GM23338 (cell line): Measurements from ENCODE around the gene H2AZ2. TPM values are rescaled to one million over a fixed set of nuclear protein-coding genes. Genes with fewer than 3 reads are reported as not detected.

Source experiments
- ATAC-seq: fragments of 200-7000 bp; cut with Tn5 transposase; 3 replicates; pipeline ENCODE4 v1.9.1; 2020
- DNase-seq: peaks from one replicate; pipeline ENCODE4 v3.0.0-alpha.2; 2015; ENCODE audit warnings: low spot score
- H2AFZ ChIP-seq: fragments of 200-600 bp; sonication (generic); 2 replicates; pipeline ENCODE4 v1.8.0; 2016; ENCODE audit warnings: antibody characterized with exemption, mild to moderate bottlenecking, moderate library complexity
- H3F3A ChIP-seq: fragments of 200-600 bp; sonication (generic); replicated peaks from 2 replicates; pipeline ENCODE4 v1.8.0; 2017; ENCODE audit warnings: antibody characterized with exemption, mixed run types, low read depth
- H3K27ac ChIP-seq: fragments of 200-600 bp; sonication (generic); 2 replicates; pipeline ENCODE4 v1.6.1; 2016; ENCODE audit warnings: low read depth
- H3K27me3 ChIP-seq: fragments of 200-600 bp; sonication (generic); 2 replicates; pipeline ENCODE4 v1.8.0; 2016; ENCODE audit warnings: mild to moderate bottlenecking, mixed run types, moderate library complexity; ENCODE audit not compliant: insufficient read depth
- H3K36me3 ChIP-seq: fragments of 200-600 bp; sonication (generic); 2 replicates; pipeline ENCODE4 v1.8.0; 2016; ENCODE audit warnings: mild to moderate bottlenecking; ENCODE audit not compliant: insufficient read depth
- H3K4me1 ChIP-seq: fragments of 200-600 bp; sonication (generic); 2 replicates; pipeline ENCODE4 v1.8.0; 2016; ENCODE audit warnings: mild to moderate bottlenecking, moderate library complexity; ENCODE audit not compliant: insufficient read depth
- H3K4me2 ChIP-seq: fragments of 200-600 bp; sonication (generic); 2 replicates; pipeline ENCODE4 v1.7.1; 2017; ENCODE audit warnings: mixed run types
- H3K4me3 ChIP-seq: fragments of 200-600 bp; sonication (generic); 2 replicates; pipeline ENCODE4 v1.6.1; 2016; ENCODE audit warnings: mixed run types
- H3K79me2 ChIP-seq: fragments of 200-600 bp; sonication (generic); replicated peaks from 2 replicates; pipeline ENCODE4 v1.8.0; 2017; ENCODE audit warnings: mild to moderate bottlenecking; ENCODE audit not compliant: insufficient read depth
- H3K9me2 ChIP-seq: fragments of 200-600 bp; sonication (generic); 2 replicates; pipeline ENCODE4 v1.8.0; 2017; ENCODE audit not compliant: insufficient read depth
- H4K20me1 ChIP-seq: fragments of 200-600 bp; sonication (generic); replicated peaks from 2 replicates; pipeline ENCODE4 v1.8.0; 2017; ENCODE audit warnings: mild to moderate bottlenecking; ENCODE audit not compliant: insufficient read depth
- H3K27ac Mint-ChIP-seq: 2 replicates; pipeline ENCODE4 v1.8.0; 2020; ENCODE audit warnings: inconsistent platforms, mild to moderate bottlenecking, moderate library complexity, mixed read lengths
- H3K27me3 Mint-ChIP-seq: 3 replicates; pipeline ENCODE4 v1.8.0; 2022; ENCODE audit warnings: low read depth, mild to moderate bottlenecking, moderate library complexity, mixed read lengths, inconsistent platforms; ENCODE audit not compliant: insufficient read depth, poor library complexity
- H3K36me3 Mint-ChIP-seq: 3 replicates; pipeline ENCODE4 v1.8.0; 2021; ENCODE audit warnings: low read depth, mild to moderate bottlenecking, inconsistent platforms, moderate library complexity, mixed read lengths
- H3K4me1 Mint-ChIP-seq: 3 replicates; pipeline ENCODE4 v1.8.0; 2020; ENCODE audit warnings: mild to moderate bottlenecking, inconsistent platforms, mixed read lengths
- H3K4me3 Mint-ChIP-seq: 3 replicates; pipeline ENCODE4 v1.8.0; 2021; ENCODE audit warnings: moderate library complexity, mild to moderate bottlenecking, inconsistent platforms, mixed read lengths
- H3K9me3 Mint-ChIP-seq: 3 replicates; pipeline ENCODE4 v1.8.0; 2020; ENCODE audit warnings: moderate library complexity, mild to moderate bottlenecking, inconsistent platforms, mixed read lengths
- CREB1 ChIP-seq: fragments of 250-450 bp; sonication (Bioruptor Pico); IDR thresholded peaks from 2 replicates; pipeline ENCODE4 v1.5.0; 2020; ENCODE audit warnings: low read depth, mild to moderate bottlenecking, moderate library complexity
- CTCF ChIP-seq, 2 experiments: fragments of 200-600 bp in 1 of 2; sonication (generic) in 1 of 2; conservative IDR thresholded peaks; 2 replicates each; pipeline versions ENCODE4 v1.5.1 to v1.6.1; 2016 to 2017; ENCODE audit warnings: antibody characterized with exemption in 2 of 2, low read depth in 2 of 2, mild to moderate bottlenecking in 2 of 2, moderate library complexity in 1 of 2
- ETS1 ChIP-seq: IDR thresholded peaks from 2 replicates; pipeline ENCODE4 v1.6.1; 2016; ENCODE audit warnings: antibody characterized with exemption
- EZH2 ChIP-seq: fragments of 200-600 bp; sonication (generic); IDR thresholded peaks from one replicate; pipeline ENCODE4 v1.8.0; 2017; ENCODE audit warnings: antibody characterized with exemption, mild to moderate bottlenecking, low read depth; ENCODE audit not compliant: unreplicated experiment
- EZH2phosphoT487 ChIP-seq: fragments of 200-600 bp; sonication (generic); IDR thresholded peaks from one replicate; pipeline ENCODE4 v1.8.1; 2018; ENCODE audit warnings: antibody characterized with exemption; ENCODE audit not compliant: unreplicated experiment
- JUNB ChIP-seq: IDR thresholded peaks from one replicate; pipeline ENCODE4 v1.6.1; 2016; ENCODE audit warnings: antibody characterized with exemption; ENCODE audit not compliant: unreplicated experiment
- NANOG ChIP-seq: IDR thresholded peaks from 2 replicates; pipeline ENCODE4 v1.6.1; 2016; ENCODE audit warnings: antibody characterized with exemption, borderline replicate concordance
- POLR2AphosphoS5 ChIP-seq: IDR thresholded peaks from 2 replicates; pipeline ENCODE4 v1.6.1; 2016; ENCODE audit warnings: antibody characterized with exemption, low read depth
- REST ChIP-seq: IDR thresholded peaks from one replicate; pipeline ENCODE4 v1.6.1; 2018; ENCODE audit warnings: antibody characterized with exemption; ENCODE audit not compliant: unreplicated experiment
- STAT1 ChIP-seq: IDR thresholded peaks from one replicate; pipeline ENCODE4 v1.6.1; 2016; ENCODE audit warnings: antibody characterized with exemption; ENCODE audit not compliant: unreplicated experiment
- ZNF114 ChIP-seq: fragments of 250-450 bp; sonication (Bioruptor Pico); IDR thresholded peaks from 2 replicates; pipeline ENCODE4 v1.5.0; 2020; ENCODE audit warnings: mild to moderate bottlenecking, moderate library complexity
- ZNF331 ChIP-seq: fragments of 250-450 bp; sonication (Bioruptor Pico); IDR thresholded peaks from 2 replicates; pipeline ENCODE4 v1.5.0; 2020; ENCODE audit warnings: low read depth, mild to moderate bottlenecking, moderate library complexity
- ZNF462 ChIP-seq: fragments of 250-450 bp; sonication (Bioruptor Pico); IDR thresholded peaks from 2 replicates; pipeline ENCODE4 v1.5.0; 2020; ENCODE audit warnings: mild to moderate bottlenecking, moderate library complexity
- polyA plus RNA-seq: library from polyadenylated mRNA; unstranded; fragments of >200 nt; fragmentation: Nextera tagmentation; extraction: Ambion mirVana; gene quantifications from 2 replicates; pipeline ENCODE4 v1.2.1, GENCODE V29; 2016
- total RNA-seq: library from RNA; depleted of rRNA; stranded (reverse); fragments of >200 nt; shearing (Covaris generic); gene quantifications from 2 replicates; pipeline ENCODE4 v1.2.3, GENCODE V29; 2014

The H2AZ2 gene
- total and polyA plus RNA-seq, 2 experiments from 2014 or later, result 215 to 390 TPM

- DNase-seq, result no peak
- Histone ChIP-seq H3K79me2 (peaks cover 31% of the 10 kb centered on the region), H3F3A (peaks cover 11% of the 10 kb centered on the region), H3K27me3 (no peaks in the 10 kb centered on the region), H3K36me3 (no peaks in the 10 kb centered on the region), H2AFZ (no peak overlapping the region), H3K27ac (no peak overlapping the region), H3K4me3 (no peak overlapping the region), H3K4me2 (no peak overlapping the region), H4K20me1 (peaks cover 14% of the 10 kb centered on the region; the same call in 1 of the 2 replicates), H3K4me1 (peaks cover 10% of the 10 kb centered on the region; the same call in 1 of the 2 replicates), H3K9me2 (no peaks in the 10 kb centered on the region)
- H3K9me3 Mint-ChIP-seq, result no peaks in the 10 kb centered on the region; the same call in 1 of the 3 replicates
- peaks cover 13% of the 10 kb centered on the region for H3K4me1 Mint-ChIP-seq
- no peak for ATAC-seq
- no peak overlapping the region for H3K27ac Mint-ChIP-seq
- H3K4me3 Mint-ChIP-seq, result peak overlapping the region; percentile 95
- peaks cover 6% of the 10 kb centered on the region for H3K27me3 Mint-ChIP-seq
- no peaks in the 10 kb centered on the region; the same call in 2 of the 3 replicates for H3K36me3 Mint-ChIP-seq
- no peak for TF ChIP-seq JUNB
- no peak for TF ChIP-seq CTCF (conservative IDR thresholded peaks at IDR 0.05; ENCODE audit: low read depth in 2 of 2)
- TF ChIP-seq ZNF114 (CRISPR knock-in tag), result no peak
- no peak for TF ChIP-seq STAT1
- no peak for TF ChIP-seq NANOG
- TF ChIP-seq CREB1 (CRISPR knock-in tag), result no peak
- TF ChIP-seq POLR2AphosphoS5, result no peak
- TF ChIP-seq ZNF331 (CRISPR knock-in tag), result no peak
- TF ChIP-seq EZH2phosphoT487, result no peak
- no peak for TF ChIP-seq EZH2
- no peak for TF ChIP-seq ETS1
- TF ChIP-seq ZNF462 (CRISPR knock-in tag), result no peak
- no peak for TF ChIP-seq REST
Measured at GRCh38 chr7:44849885-44850544, 2.1 kb upstream of the H2AZ2 start.
